HepG2 (cell line): ENCODE data around the gene LRRC51. TPM values are rescaled to one million over a fixed set of nuclear protein-coding genes. Genes with fewer than 3 reads are reported as not detected.

ENCODE experiments used
- ATAC-seq: fragments of 200-7000 bp; cut with Tn5 transposase; 3 replicates; pipeline ENCODE4 v1.9.1; 2020; ENCODE audit warnings: mild to moderate bottlenecking, moderate library complexity
- BruUV-seq: library from RNA; stranded (reverse); fragments of 400-500 nt; replicated peaks from 2 replicates; lab custom pipeline; 2021; lab: Mats Ljungman, UMichigan
- CTCF ChIA-PET: fragments of 300-600 bp; formaldehyde crosslinking; extraction: SDS; loops from one replicate; lab custom pipeline; 2021; ENCODE audit warnings: low total read pairs, inconsistent platforms, low intra/inter-chr PET ratio; lab: Yijun Ruan, JAX
- POLR2A ChIA-PET: fragments of 350-600 bp; sonication (Branson Sonifier 250); formaldehyde crosslinking; loops from one replicate; lab custom pipeline; 2020; ENCODE audit warnings: antibody characterized with exemption, inconsistent platforms; lab: Yijun Ruan, JAX
- DNase-seq: peaks from one replicate; pipeline ENCODE4 v3.0.0-alpha.2; 2015; ENCODE audit warnings: low spot score
- FAIRE-seq: peaks from 3 replicates; lab custom pipeline; 2011; peaks lifted over from hg19 to GRCh38; lab: Jason Lieb, UNC
- H2AFZ ChIP-seq: one replicate; pipeline ENCODE4 v1.6.1; 2011; ENCODE audit warnings: low read length, inconsistent platforms
- H3K27ac ChIP-seq: fragments of 300-600 bp; 3 replicates; pipeline ENCODE4 v1.8.0; 2011; ENCODE audit warnings: mixed run types, mild to moderate bottlenecking, mixed read lengths, low read length, inconsistent platforms; ENCODE audit not compliant: insufficient read depth; ENCODE audit errors: extremely low read length
- H3K27me3 ChIP-seq, 2 experiments: fragments of 200-600 bp in 1 of 2; 2 replicates in 1 of 2; 3 replicates in 1 of 2; pipeline versions ENCODE4 v1.6.0 to v1.8.0; 2011; ENCODE audit warnings: low read length in 2 of 2, mild to moderate bottlenecking in 2 of 2, moderate library complexity in 2 of 2, inconsistent platforms in 1 of 2; ENCODE audit not compliant: insufficient read depth in 2 of 2, control insufficient read depth in 1 of 2
- H3K36me3 ChIP-seq, 2 experiments: fragments of 200-600 bp in 1 of 2; replicated peaks in 1 of 2; 2 replicates in 1 of 2; 3 replicates in 1 of 2; pipeline versions ENCODE4 v1.5.1 to v1.8.0; 2011; ENCODE audit warnings: low read length in 2 of 2, inconsistent platforms in 1 of 2; ENCODE audit not compliant: insufficient read depth in 2 of 2, control insufficient read depth in 1 of 2
- H3K4me1 ChIP-seq: 2 replicates; pipeline ENCODE4 v1.5.1; 2012; ENCODE audit warnings: low read length, inconsistent platforms; ENCODE audit not compliant: insufficient read depth
- H3K4me2 ChIP-seq: 2 replicates; pipeline ENCODE4 v1.6.0; 2011; ENCODE audit warnings: low read depth, low read length, inconsistent platforms
- H3K4me3 ChIP-seq, 3 experiments: fragments of 200-600 bp in 1 of 3; sonication (generic), shearing (Covaris generic) in 1 of 3; replicated peaks in 1 of 3; 2 replicates each; pipeline ENCODE4 v1.5.1; 2011 to 2016; ENCODE audit warnings: low read length in 3 of 3, inconsistent platforms in 2 of 3, low read depth in 2 of 3, mild to moderate bottlenecking in 2 of 3, control low read depth in 1 of 3, mixed read lengths in 1 of 3; ENCODE audit not compliant: insufficient read depth in 1 of 3
- H3K79me2 ChIP-seq: one replicate; pipeline ENCODE4 v1.6.1; 2011; ENCODE audit warnings: low read length, inconsistent platforms; ENCODE audit not compliant: insufficient read depth
- H3K9ac ChIP-seq: 2 replicates; pipeline ENCODE4 v1.6.0; 2011; ENCODE audit warnings: mild to moderate bottlenecking, low read depth, low read length, inconsistent platforms; ENCODE audit not compliant: insufficient read depth
- H3K9me3 ChIP-seq: 2 replicates; pipeline ENCODE4 v1.5.1; 2012; ENCODE audit warnings: mild to moderate bottlenecking, low read length
- H4K20me1 ChIP-seq: 2 replicates; pipeline ENCODE4 v1.6.0; 2011; ENCODE audit warnings: inconsistent platforms, mild to moderate bottlenecking, low read length, moderate library complexity; ENCODE audit not compliant: insufficient read depth
- ATF7 ChIP-seq, 2 experiments: fragments of 450-650 bp in 1 of 2; sonication (generic) in 1 of 2; formaldehyde crosslinking in 1 of 2; IDR thresholded peaks; 2 replicates each; pipeline versions ENCODE4 v1.4.0 to v1.6.1; 2016 to 2020; ENCODE audit warnings: antibody characterized with exemption in 1 of 2, mild to moderate bottlenecking in 1 of 2, missing genetic modification reagents in 1 of 2
- FOXK1 ChIP-seq: sonication (generic); formaldehyde crosslinking; IDR thresholded peaks from 2 replicates; pipeline ENCODE4 v1.4.0; 2020; ENCODE audit warnings: low read depth, missing genetic modification reagents, borderline replicate concordance
- MBNL3 ChIP-seq: fragments of 250-450 bp; sonication (Bioruptor Pico); conservative IDR thresholded peaks from 2 replicates; pipeline ENCODE4 v1.8.0; 2022; ENCODE audit warnings: mild to moderate bottlenecking, inconsistent platforms
- NCOA2 ChIP-seq: sonication (generic); formaldehyde crosslinking; IDR thresholded peaks from 2 replicates; pipeline ENCODE4 v1.8.0; 2022; ENCODE audit warnings: inconsistent platforms
- NFAT5 ChIP-seq: sonication (generic); formaldehyde crosslinking; IDR thresholded peaks from 2 replicates; pipeline ENCODE4 v1.4.0; 2020; ENCODE audit warnings: missing genetic modification reagents
- NFKB2 ChIP-seq: sonication (generic); formaldehyde crosslinking; IDR thresholded peaks from 2 replicates; pipeline ENCODE4 v1.4.0; 2020; ENCODE audit warnings: missing genetic modification reagents, borderline replicate concordance
- PAF1 ChIP-seq: IDR thresholded peaks from 2 replicates; pipeline ENCODE4 v1.6.1; 2016; ENCODE audit warnings: missing genetic modification reagents, missing compliant biosample characterization
- RERE ChIP-seq: IDR thresholded peaks from 2 replicates; pipeline ENCODE4 v1.6.1; 2016; ENCODE audit warnings: low read depth, missing genetic modification reagents, missing compliant biosample characterization
- RFX3 ChIP-seq: IDR thresholded peaks from 2 replicates; pipeline ENCODE4 v1.6.1; 2016; ENCODE audit warnings: missing biosample characterization, missing genetic modification reagents
- ZNF660 ChIP-seq: sonication (generic); formaldehyde crosslinking; IDR thresholded peaks from 2 replicates; pipeline ENCODE4 v1.5.1; 2020; ENCODE audit warnings: mild to moderate bottlenecking, low read depth, missing genetic modification reagents, borderline replicate concordance
- ZNF850 ChIP-seq: sonication (generic); formaldehyde crosslinking; conservative IDR thresholded peaks from 2 replicates; pipeline ENCODE4 v1.9.0; 2021; ENCODE audit warnings: mild to moderate bottlenecking, missing genetic modification reagents
- ZSCAN20 ChIP-seq: sonication (generic); formaldehyde crosslinking; IDR thresholded peaks from 2 replicates; pipeline ENCODE4 v1.4.0; 2020; ENCODE audit warnings: missing genetic modification reagents, mild to moderate bottlenecking, borderline replicate concordance
- WGBS: methylation state at CpG from one replicate; pipeline ENCODE4 v1.1.6; 2017; ENCODE audit warnings: low lambda C conversion rate; 5-methylcytosine and 5-hydroxymethylcytosine counted together
- in situ Hi-C: cut with HindIII; loops from 2 replicates; pipeline ENCODE4 v1.10.0; 2017; ENCODE audit warnings: low pct_unique_long_range_greater_than_20kb; ENCODE audit not compliant: extremely low pct_ligation_motif_present
- intact Hi-C: fragments of 100-400 bp; cut with micrococcal nuclease; formaldehyde crosslinking; loops from one replicate; pipeline ENCODE4 v1.10.0; 2022; ENCODE audit not compliant: unreplicated experiment
- polyA plus RNA-seq, 8 experiments: library from polyadenylated mRNA; depleted of rRNA in 3 of 8; stranded (reverse) in 7 of 8; unstranded in 1 of 8; fragments of >200 nt; fragmentation: Illumina TruSeq in 4 of 8; extraction: Trizol in 4 of 8; gene quantifications; 2 replicates each; pipeline versions ENCODE4 v1.2.1 to v1.2.3, GENCODE V29; 2011 to 2016; ENCODE audit warnings: low read depth in 4 of 8, missing spikeins in 1 of 8, mixed read lengths in 1 of 8; ENCODE audit not compliant: insufficient read depth in 1 of 8
- total RNA-seq, 5 experiments: library from RNA; depleted of rRNA; stranded (reverse); fragments of >200 nt; fragmentation: Illumina TruSeq; extraction: Trizol; gene quantifications; 2 replicates each; pipeline ENCODE4 v1.2.3, GENCODE V29; 2016; ENCODE audit warnings: low read depth in 1 of 5

LRRC51 gene
- total and polyA plus RNA-seq, 2 of the 13 experiments (the other 11 are each of a cell fraction or from before 2014, with no cell fraction given) = 5.3 to 6.0 TPM

- intact Hi-C loops = no loop called here
- H4K20me1 ChIP-seq = no peaks in the 10 kb centered on the region
- ChIA-PET CTCF (no interaction called here), POLR2A (no interaction called here)
- ATAC-seq (no peak), DNase-seq (no peak), FAIRE-seq (no peak)
- in situ Hi-C loops = no loop called here
- peaks cover 15% of the 10 kb centered on the region for H3K9me3 ChIP-seq
- H3K79me2 ChIP-seq = no peaks in the 10 kb centered on the region
- WGBS = 25% methylated on average over 2 of the region's 2 CpGs
- no peak overlapping the region for H3K27ac ChIP-seq
- H3K36me3 ChIP-seq = no peaks in the 10 kb centered on the region
- no peak overlapping the region for H3K9ac ChIP-seq
- H2AFZ ChIP-seq = no peak overlapping the region
- H3K4me3 ChIP-seq = no peak overlapping the region
- peaks cover 0 to 3% of the 10 kb centered on the region in 2 experiments; a peak in 3 of 5 replicates for H3K27me3 ChIP-seq
- no TSS peak for BruUV-seq
- no peak for TF ChIP-seq PAF1 (CRISPR knock-in tag)
- no peak for TF ChIP-seq MBNL3 (CRISPR knock-in tag)
- TF ChIP-seq ZNF850 (CRISPR knock-in tag) = no peak
- TF ChIP-seq RFX3 (CRISPR knock-in tag) = no peak
- TF ChIP-seq ZSCAN20 (CRISPR knock-in tag) = no peak
- no peak for TF ChIP-seq FOXK1
- no peak for TF ChIP-seq NFAT5 (CRISPR knock-in tag)
- no peak for TF ChIP-seq ZNF660
- TF ChIP-seq RERE (CRISPR knock-in tag) = no peak
- no peak for TF ChIP-seq ATF7 (IDR thresholded peaks at IDR 0.05)
- no peak for TF ChIP-seq ATF7 (CRISPR knock-in tag; IDR thresholded peaks at IDR 0.05)
- no peak for TF ChIP-seq NFKB2 (CRISPR knock-in tag)
- TF ChIP-seq NCOA2 (CRISPR knock-in tag) = no peak
- no peak overlapping the region for H3K4me2 ChIP-seq
- H3K4me1 ChIP-seq = no peaks in the 10 kb centered on the region
These were observed 47.3 kb downstream of the LRRC51 start for GRCh38 chr11:72127923-72128322.
